Limb (tissue), 2 donors: ENCODE data around the gene AMIGO3.
"Not testable (repeated sequence)": the region's sequence is repeated elsewhere in the genome, so short reads cannot be mapped to it uniquely, and the experiment has no call there.

Experiments used
- DNase-seq, 2 donors: peaks; one replicate each; pipeline ENCODE4 v3.0.0-alpha.2; 2016; ENCODE audit errors: extremely low spot score in 2 of 2

The AMIGO3 gene

GRCh38 chr3:49712166-49712565 is 7.3 kb downstream of the AMIGO3 start:
- DNase-seq = no peak

GRCh38 chr3:49711489-49711888 is 8.0 kb downstream of the AMIGO3 start:
- DNase-seq = peak in 1 of 2 donors; percentile 16

- no peak for DNase-seq
These were observed 9.6 kb downstream of the AMIGO3 start for GRCh38 chr3:49709852-49710251.

- no peak for DNase-seq
These were observed 12.4 kb downstream of the AMIGO3 start for GRCh38 chr3:49707113-49707480.

GRCh38 chr3:49706456-49707112 is 12.9 kb downstream of the AMIGO3 start:
- no peak for DNase-seq

- no peak for DNase-seq
These were observed 14.0 kb downstream of the AMIGO3 start for GRCh38 chr3:49705390-49705960.

- no peak for DNase-seq
These were observed 14.9 kb downstream of the AMIGO3 start for GRCh38 chr3:49704629-49705028.

- DNase-seq = no peak
These were observed 15.5 kb downstream of the AMIGO3 start for GRCh38 chr3:49703956-49704355.

GRCh38 chr3:49703443-49703927 is 16.0 kb downstream of the AMIGO3 start:
- DNase-seq = peak in 1 of 2 donors; percentile 69

GRCh38 chr3:49702672-49703071 is 16.8 kb downstream of the AMIGO3 start:
- no peak for DNase-seq

- DNase-seq = no peak
These were observed 18.0 kb downstream of the AMIGO3 start for GRCh38 chr3:49701388-49702077.

GRCh38 chr3:49700453-49701128 is 18.9 kb downstream of the AMIGO3 start:
- DNase-seq = no peak

GRCh38 chr3:49700014-49700413 is 19.5 kb downstream of the AMIGO3 start:
- no peak for DNase-seq

- no peak for DNase-seq
These were observed 20.1 kb downstream of the AMIGO3 start for GRCh38 chr3:49699281-49699979.

GRCh38 chr3:49695350-49696015 is 24.0 kb downstream of the AMIGO3 start:
- DNase-seq = not testable (repeated sequence)

GRCh38 chr3:49694409-49695070 is 24.9 kb downstream of the AMIGO3 start:
- not testable (repeated sequence) for DNase-seq

GRCh38 chr3:49691481-49691880 is 28.0 kb downstream of the AMIGO3 start:
- DNase-seq = not testable (repeated sequence)

GRCh38 chr3:49690856-49691255 is 28.6 kb downstream of the AMIGO3 start:
- DNase-seq = not testable (repeated sequence)

- not testable (repeated sequence) for DNase-seq
These were observed 29.4 kb downstream of the AMIGO3 start for GRCh38 chr3:49689908-49690624.
